HG02840 (cell line): ENCODE measurements around the gene GPRC5C.

Experiments
- ATAC-seq: cut with Tn5 transposase; IDR thresholded peaks from one replicate; pipeline ENCODE4 v1.9.1; 2021; ENCODE audit warnings: mild to moderate bottlenecking, moderate library complexity, moderate number of reproducible peaks; ENCODE audit not compliant: unreplicated experiment, low FRiP score

GPRC5C gene

DNA sequence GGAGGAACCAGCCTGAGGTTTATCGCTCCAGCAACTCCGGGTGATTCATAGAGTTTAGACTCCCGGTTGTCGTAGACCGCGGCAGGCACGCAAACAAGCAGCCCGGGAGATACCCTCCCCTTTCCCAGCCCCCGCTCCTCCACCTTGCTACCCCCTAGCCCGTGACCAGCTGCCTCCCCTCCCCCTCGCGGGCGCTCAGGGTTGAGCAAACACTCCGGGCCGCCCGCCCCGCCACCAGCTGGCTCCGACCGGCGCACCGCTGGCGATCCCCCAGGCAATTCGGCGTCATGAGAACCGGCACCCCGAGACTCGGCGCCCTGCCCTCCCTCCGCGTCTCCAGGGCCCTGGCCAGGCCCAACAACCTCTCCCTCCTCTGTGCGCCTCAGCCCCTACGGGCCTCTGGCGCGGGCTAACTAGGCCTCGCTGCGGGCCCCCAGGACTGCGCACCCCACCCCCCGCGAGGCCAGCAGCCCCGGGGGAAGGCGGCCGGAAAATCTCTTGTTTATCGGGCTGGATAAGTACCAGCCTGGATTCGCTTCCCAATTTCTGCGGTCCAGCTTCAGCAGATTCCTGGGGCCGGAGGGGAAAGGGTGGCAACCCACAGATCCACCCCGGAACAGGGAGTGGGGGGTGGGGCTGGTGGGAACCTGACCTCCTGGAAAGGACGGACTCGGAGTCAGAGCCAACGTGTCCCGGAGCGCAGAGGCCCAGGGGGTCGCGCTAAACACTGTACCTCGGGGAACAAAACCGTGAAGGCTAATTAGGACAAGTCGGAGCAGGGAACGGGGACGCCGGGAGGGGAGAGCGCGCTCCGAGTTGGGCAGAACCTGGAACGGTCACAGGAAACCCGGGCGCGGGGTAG, 951 bp upstream of the GPRC5C start:
- no peak for ATAC-seq

DNA sequence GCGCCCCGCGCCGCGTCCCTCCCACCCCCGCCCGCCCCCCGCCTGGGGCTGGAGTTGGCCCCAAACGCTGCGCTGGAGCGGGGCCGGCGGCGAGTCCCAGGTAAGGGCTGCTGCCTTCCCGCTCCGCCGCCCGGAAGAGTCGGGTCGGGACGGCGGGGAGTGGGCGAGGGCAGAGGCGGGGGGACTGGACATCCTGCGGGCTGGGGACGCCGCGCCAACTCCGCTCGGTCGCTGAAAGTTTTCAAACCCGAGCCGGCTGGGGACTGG, 469 bp downstream of the GPRC5C start:
- no peak for ATAC-seq

DNA sequence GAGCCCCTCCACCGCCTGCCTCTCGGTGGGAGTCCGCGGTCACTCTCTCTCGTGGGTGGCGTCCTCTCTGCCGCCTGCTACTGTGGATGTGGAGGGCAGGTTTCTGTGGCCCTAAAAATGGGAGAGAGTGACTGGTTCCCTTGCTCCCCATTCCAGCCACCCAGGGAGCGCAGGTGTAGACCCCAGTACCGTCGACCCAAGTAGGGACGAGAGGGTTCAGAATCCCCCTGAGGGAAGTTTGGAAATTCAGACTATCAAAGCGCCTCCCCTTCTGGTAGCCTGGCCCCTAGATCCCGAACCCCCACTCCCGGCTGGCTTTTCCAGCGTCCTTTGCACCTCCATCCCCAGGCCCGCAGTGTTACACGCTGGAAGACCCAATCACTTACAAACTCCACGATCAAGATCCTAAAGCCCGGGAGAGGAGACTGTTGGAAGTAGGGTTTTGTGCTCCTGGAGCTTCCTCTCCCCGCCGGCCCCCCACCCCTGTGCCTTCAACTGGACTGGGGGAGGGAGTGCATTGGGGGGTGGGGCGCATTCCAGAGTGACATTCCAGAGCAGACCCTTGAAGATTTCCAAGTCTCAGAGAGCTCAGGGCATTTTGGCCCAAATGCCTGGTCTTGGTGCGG, 991 bp downstream of the GPRC5C start:
- no peak for ATAC-seq

DNA sequence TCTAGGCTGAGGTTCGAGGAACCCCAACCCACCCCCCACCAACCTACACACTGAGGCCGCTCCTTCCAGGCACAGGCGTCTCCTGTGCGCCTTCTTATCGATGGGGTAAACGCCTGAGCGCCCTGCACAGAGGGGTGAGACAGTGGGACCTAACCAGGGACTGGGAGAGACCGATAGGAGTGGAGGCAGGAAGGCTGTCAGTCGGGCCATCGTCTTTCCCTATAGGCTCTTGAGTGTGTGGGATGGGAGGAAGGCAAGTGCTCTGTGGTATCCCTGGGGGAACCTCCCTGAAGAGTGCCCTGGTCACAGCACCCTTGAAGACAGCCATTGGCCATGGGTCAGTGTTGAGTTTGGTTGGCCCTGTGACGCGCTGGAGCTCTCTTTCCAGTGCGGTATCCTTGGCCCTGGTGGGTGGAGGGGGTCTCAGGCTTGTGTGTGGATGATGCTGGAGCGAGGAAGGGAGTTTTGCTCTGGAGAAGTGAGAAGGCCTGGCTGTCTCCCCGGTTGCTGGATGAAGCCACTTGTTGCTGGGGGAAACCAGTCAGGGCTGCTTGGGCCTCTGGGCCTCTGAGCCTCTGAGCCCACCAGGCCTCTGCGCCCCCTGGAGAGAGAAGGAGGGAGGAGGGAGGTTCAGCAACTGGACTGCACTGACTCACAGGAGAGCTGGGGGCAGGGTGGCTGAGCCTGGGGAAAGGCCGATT, 1.7 kb downstream of the GPRC5C start:
- ATAC-seq: no peak

DNA sequence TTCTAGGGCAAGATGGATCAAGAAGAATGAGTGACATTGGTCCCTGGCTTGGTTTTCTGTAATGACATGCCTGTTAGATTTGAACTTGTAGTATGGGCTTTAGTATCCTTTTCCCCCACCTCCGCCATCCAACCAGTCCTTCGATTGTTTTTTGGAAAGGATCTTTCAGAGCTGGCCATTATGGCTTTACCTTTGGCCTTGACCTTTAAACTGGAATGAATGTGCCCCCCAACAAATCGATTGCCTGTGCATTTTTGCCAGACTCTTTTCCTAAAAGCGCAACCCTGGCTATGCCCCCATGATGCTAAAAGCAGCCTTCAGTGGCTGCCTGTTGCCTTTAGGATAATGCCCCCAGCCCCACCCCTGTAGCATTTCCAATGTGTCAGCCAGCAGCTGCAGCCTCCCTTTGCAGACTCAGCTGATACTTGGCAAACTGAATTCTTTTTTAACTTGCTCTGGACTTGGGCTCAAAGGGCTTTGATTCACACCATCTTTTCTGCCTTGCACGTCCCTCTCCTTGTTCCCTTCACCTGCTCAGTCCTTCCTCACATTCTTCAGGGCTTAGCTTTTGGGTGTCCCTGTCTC, 4.0 kb downstream of the GPRC5C start:
- no peak for ATAC-seq

DNA sequence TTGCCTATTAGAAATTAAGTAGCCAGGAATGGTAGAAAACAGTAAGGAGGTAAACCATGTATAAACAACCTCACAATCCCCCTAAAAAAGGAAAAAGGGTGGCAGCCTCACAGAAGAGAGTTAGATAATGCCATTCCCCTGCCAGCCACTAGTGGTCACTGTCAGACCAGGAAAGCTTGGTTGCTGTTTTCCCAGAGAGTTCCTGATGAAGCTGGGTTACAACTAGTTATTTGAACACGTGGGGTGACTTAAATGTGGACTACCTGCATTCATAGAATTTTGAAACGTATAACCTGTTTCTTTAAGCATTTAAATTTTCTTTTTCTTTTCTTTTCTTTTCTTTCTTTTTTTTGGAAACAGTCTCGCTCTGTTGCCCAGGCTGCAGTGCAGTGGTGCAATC, 5.8 kb downstream of the GPRC5C start:
- ATAC-seq: no peak

DNA sequence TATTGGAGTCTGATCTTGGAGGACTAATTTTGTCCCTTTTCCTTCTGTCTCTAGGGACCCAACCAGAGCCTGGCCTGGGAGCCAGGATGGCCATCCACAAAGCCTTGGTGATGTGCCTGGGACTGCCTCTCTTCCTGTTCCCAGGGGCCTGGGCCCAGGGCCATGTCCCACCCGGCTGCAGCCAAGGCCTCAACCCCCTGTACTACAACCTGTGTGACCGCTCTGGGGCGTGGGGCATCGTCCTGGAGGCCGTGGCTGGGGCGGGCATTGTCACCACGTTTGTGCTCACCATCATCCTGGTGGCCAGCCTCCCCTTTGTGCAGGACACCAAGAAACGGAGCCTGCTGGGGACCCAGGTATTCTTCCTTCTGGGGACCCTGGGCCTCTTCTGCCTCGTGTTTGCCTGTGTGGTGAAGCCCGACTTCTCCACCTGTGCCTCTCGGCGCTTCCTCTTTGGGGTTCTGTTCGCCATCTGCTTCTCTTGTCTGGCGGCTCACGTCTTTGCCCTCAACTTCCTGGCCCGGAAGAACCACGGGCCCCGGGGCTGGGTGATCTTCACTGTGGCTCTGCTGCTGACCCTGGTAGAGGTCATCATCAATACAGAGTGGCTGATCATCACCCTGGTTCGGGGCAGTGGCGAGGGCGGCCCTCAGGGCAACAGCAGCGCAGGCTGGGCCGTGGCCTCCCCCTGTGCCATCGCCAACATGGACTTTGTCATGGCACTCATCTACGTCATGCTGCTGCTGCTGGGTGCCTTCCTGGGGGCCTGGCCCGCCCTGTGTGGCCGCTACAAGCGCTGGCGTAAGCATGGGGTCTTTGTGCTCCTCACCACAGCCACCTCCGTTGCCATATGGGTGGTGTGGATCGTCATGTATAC, 8.0 kb downstream of the GPRC5C start:
- no peak for ATAC-seq

DNA sequence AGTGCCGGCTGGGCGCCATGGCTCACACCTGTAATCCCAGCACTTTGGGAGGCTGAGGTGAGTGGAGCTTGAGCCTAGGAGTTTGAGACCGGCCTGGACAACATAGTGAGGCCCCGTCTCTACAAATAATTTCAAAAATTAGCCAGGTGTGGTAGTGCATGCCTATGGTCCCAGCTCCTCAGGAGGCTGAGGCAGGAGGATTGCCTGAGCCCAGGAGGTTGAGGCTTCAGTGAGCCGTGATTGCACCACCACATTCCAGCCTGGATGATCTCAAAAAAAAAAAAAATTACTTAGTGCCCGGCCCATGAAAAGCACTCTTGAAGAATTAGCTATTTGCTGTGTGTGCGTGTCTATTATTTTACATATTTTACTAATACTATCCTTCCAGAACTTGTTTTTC, 9.6 kb downstream of the GPRC5C start:
- no peak for ATAC-seq

DNA sequence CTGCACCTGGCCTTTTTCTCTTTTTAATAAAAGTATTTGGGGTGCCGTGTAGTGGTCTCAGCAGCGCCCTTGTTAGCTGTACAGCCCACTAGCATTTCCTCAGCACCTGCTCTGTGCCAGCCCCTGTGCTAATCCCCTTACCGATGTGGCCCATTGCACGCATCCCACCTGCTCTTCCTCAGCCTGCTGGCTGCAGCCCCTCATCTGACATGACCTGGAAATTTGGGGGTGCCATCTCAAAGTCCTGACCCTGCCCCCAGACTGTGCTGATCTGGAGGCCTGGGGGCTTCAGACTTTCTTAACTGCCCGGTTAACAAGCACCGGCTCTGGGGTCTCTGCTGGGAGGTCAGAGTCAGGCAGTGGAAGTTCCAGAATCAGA, 10.4 kb downstream of the GPRC5C start:
- no peak for ATAC-seq

DNA sequence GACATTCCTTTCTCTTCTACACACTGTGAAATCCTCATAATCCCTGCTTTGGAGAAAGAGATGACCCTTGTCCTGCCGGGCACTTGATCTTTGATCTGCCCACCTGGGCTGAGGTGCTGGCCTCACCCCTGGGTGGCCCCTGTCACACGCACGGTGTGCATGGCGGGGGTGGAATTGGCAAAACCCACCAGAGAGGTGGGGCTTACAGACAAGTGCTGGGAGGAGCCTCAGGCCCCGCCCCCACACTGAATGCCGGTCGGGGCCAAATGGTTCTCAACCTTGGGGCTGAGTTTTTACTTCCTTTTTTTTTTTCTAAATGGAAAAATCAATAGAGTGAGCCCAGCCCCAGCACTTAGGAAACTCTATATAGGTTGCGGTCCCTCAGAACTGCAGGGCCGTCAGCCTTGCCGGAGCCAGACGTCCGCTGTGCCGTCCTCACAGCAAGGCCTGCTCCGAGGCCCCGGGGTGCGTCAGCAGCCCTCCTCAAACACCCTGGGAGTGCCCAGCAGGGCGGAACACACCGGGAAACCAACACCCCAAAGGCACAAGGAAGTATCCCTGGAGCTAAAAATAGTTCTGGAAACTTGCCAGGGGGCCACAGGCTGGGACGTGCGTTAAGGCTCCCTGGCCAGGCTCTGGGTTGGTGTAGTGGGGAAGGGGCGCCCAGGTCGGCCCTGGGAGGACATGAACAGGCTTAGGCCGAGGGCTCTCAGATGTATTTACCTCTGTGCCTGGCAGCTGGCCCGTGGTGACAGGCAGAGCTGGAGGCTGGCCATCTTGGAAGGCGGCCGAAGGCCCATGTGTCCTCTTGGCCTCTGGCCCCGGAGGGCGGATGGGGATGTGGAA, 11.0 kb downstream of the GPRC5C start:
- peak; percentile 58 for ATAC-seq

DNA sequence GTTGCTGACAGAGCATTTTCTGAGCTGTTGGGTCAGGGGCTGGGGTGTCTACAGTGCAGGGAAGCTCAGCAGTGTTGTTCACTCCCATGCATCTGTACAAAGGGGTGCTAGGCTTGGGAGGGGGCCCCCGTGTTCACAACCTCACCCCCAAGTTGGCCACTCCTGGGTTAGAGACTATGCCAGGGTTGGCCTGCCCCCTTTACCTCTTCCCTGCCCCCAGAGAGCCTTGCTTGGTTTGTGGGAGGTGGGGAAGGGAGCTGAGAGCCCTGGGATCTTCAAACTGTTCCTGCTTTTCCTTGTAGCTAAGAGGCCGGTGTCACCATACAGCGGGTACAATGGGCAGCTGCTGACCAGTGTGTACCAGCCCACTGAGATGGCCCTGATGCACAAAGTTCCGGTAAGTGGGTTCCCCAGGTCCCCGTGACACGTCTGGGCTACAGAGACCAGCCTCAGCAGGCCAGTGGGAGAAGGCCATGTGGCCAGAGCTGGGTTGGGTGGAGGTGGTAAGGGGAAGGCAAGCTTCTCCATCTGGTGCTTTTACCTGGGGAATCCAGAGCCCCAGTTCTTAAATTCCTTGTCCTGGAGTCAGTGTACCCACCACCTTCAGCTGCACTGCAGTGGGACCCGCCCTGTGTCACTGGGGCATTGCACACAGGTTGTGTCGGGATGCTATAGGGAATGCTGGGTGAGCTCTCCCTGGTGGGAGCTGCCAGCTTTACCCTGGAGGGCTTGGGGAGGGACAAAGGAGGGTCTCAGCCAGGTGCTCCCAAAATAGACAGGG, 11.8 kb downstream of the GPRC5C start:
- no peak for ATAC-seq

DNA sequence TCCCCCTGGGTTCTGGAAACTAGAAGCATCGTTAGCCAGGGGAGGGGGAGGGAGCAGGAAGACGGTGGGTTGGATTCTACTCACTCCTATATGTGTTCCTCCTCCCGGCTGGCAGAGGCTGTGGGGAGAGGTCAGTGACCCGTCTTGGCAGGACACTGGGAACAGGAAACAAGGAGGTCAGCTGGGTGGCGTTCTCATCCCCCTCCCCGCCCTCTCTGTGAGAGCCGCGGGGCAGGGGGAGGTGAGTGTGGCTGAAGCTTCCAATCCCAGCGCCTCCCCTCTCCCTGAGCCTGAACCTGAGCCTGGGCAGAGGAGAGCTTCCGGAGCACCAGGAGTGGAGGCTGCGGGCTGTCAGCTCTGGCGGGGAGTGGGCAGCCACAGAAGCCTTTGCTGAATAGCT, 12.5 kb downstream of the GPRC5C start:
- no peak for ATAC-seq

DNA sequence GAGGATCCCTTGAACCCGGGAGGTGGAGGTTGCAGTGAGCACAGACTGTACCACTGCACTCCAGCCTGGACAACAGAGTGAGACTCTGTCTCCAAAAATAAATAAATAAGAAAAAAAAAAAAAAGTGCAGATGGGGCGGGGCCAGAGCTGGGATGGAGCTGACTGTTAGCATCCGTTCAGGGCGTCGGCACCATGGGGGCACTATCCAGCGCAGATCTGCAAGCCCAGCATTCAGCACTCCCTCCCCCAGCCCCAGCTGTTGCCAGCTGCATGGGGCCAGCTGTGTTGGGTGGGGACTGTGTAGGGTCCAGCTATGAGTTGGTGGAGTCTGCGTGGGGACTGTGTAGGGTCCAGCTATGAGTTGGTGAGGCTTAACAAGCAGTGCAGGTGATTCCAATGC, 13.3 kb downstream of the GPRC5C start:
- ATAC-seq: no peak

DNA sequence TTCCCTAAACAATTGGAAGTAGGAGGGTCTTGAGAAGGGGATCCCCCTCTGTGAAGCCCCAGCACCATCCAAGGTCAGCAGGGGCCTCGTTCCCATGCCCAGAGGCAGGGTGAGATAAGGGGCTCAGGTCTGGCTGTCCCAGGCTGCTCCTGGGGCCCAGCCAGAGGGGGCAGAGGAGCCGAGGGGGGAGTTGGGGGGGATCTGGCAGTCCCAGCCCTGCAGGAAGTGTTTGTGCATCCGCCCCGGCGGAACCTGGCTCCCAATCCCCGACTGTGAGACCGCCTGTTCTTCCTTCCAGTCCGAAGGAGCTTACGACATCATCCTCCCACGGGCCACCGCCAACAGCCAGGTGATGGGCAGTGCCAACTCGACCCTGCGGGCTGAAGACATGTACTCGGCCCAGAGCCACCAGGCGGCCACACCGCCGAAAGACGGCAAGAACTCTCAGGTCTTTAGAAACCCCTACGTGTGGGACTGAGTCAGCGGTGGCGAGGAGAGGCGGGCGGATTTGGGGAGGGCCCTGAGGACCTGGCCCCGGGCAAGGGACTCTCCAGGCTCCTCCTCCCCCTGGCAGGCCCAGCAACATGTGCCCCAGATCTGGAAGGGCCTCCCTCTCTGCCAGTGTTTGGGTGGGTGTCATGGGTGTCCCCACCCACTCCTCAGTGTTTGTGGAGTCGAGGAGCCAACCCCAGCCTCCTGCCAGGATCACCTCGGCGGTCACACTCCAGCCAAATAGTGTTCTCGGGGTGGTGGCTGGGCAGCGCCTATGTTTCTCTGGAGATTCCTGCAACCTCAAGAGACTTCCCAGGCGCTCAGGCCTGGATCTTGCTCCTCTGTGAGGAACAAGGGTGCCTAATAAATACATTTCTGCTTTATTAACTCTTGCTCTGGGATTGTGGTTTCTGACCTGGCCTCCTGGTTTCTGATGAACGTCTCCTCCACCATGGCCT, 14.9 kb downstream of the GPRC5C start:
- no peak for ATAC-seq

DNA sequence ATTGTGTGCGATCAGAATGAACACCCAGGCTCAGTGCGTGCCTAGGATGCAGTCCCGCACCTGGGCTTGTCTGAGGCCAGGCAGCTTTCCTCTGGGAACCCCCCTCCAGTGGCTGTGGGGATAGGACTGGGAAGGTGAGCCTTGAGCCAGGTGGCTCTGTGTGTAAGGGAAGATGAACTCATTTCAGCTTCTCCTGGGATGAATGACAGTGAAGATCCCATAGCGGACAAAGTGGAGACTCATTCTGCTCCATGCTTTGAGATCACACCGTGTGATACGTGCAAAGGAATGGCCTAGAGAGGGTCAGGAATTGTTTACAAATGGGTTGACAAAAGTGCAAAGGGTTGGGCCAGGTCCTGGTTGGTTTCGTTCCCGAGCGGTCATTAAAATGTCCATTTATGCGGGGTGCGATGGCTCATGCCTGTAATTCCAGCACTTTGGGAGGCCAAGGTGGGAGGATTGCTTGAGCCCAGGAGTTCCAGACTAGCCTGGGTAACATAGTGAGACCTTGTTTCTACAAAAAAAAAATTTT, 15.8 kb downstream of the GPRC5C start:
- no peak for ATAC-seq

DNA sequence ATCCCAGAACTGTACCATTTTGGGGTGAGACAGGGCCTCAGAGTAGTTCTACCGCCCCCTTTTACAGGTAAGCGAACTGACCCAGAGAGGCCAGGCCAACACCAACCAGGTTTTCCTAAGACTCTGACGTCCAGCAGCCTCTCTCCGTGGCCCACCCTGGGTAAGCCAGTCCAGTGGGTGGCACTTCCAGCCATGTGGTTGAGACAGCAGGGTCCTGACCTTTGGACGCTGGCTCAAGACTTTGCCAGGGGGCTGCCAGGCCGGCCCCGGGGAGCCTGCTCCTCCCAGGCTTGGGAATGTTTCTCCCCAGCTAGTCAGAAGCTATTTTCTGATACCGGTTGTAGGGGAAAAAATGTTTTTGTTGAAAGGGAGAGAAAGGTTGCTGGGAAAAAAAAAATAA, 16.9 kb downstream of the GPRC5C start:
- ATAC-seq: no peak

DNA sequence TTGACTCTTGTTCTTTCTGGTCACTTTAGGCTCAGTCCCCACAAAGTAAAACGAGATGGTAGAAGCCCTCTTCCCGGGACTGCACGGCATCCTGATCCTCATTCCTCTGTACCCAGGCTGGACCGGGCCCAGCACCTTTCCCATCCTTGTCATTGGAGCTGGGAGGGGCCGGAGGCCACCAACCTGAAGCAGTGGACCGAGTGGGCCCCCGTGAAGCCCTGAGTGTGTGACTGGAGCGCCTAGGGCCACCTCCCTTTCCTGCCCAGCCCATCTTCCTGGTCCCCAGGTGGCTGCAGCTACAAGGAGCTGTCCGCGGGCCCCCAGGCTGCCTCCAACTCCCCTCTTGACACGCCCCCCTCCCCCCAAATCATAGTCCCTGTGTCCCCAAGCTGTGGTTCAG, 17.4 kb downstream of the GPRC5C start:
- ATAC-seq: no peak

DNA sequence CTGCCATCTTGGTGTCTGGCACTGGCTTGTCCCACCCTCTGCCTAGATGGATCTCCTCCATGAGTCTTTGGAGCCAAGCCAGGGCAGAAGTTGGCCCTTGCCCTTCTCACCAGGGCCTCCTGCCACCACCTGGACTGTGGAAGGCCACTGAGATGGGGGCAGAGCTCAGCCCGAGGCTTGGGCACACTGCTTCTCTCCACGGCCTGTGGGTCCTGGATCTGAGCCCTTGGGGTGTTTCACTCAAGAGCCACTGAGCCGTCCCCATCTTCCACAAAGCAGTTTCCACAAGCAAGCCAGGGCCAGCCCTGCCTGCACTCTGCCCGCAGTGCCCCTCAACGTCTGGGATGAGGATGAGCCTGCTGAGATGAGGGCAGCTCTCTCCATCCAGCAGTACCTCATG, 17.9 kb downstream of the GPRC5C start:
- ATAC-seq: no peak
